Left lung (tissue), 10 donors: Measurements from ENCODE around the gene MIP. TPM values are rescaled to one million over a fixed set of nuclear protein-coding genes. Genes with fewer than 3 reads are reported as not detected.

Experiments
- ATAC-seq: fragments of 200-7000 bp; cut with Tn5 transposase; one replicate; pipeline ENCODE4 v1.9.1; 2020; ENCODE audit warnings: moderate library complexity
- DNase-seq, 4 donors: peaks; one replicate each; pipeline ENCODE4 v3.0.0-alpha.2; 2013 to 2020
- H3K27ac ChIP-seq, 2 donors: fragments of 200-600 bp; sonication (generic) in 1 of 2; one replicate each; pipeline versions ENCODE4 v1.5.0 to v1.8.0; 2020 to 2021
- H3K27me3 ChIP-seq, 2 donors: fragments of 200-600 bp; sonication (generic) in 1 of 2; one replicate each; pipeline versions ENCODE4 v1.5.0 to v1.8.0; 2020 to 2021
- H3K36me3 ChIP-seq, 2 donors: fragments of 200-600 bp; sonication (generic) in 1 of 2; one replicate each; pipeline versions ENCODE4 v1.5.0 to v1.8.0; 2020 to 2021
- H3K4me1 ChIP-seq, 2 donors: fragments of 200-600 bp; one replicate each; pipeline ENCODE4 v1.8.0; 2021
- H3K4me3 ChIP-seq, 2 donors: fragments of 200-600 bp; sonication (generic) in 1 of 2; one replicate each; pipeline versions ENCODE4 v1.5.0 to v1.8.0; 2020 to 2021; ENCODE audit warnings: mild to moderate bottlenecking in 1 of 2
- H3K9me3 ChIP-seq, 2 donors: fragments of 200-600 bp; sonication (generic) in 1 of 2; one replicate each; pipeline versions ENCODE4 v1.5.0 to v1.8.0; 2020 to 2021
- intact Hi-C, 2 donors: fragments of 100-400 bp; cut with DNase I; formaldehyde crosslinking; loops; one replicate each; pipeline versions ENCODE4 v1.11.2 to v1.14.2; 2022
- polyA plus RNA-seq, 6 donors: library from polyadenylated mRNA; unstranded; fragments of 120-200 nt; gene quantifications; one replicate each; pipeline ENCODE4 v1.2.1, GENCODE V29; 2013; ENCODE audit not compliant: insufficient read length in 6 of 6
- total RNA-seq, 2 donors: library from RNA; stranded (reverse); fragmentation: NEBNext Ultra II Directional; extraction: Animal tissue kit (Norgen Biotek cat#: 25700); gene quantifications; one replicate each; pipeline ENCODE4 v1.2.1, GENCODE V29; 2021
- TF ChIP-seq, protein P1 (sequence below), 2 donors: fragments of 200-600 bp; sonication (generic) in 1 of 2; IDR thresholded peaks; one replicate each; pipeline versions ENCODE4 v1.5.0 to v1.8.0; 2021; ENCODE audit warnings: antibody characterized with exemption in 2 of 2
- donor health status: DM: no; HTN: yes; CAD: no.
- donor health status: DM: no; HTN: no; CAD: no.

The MIP gene
- total and polyA plus RNA-seq, 8 donors = 0.18 TPM; not detected in 7

DNA sequence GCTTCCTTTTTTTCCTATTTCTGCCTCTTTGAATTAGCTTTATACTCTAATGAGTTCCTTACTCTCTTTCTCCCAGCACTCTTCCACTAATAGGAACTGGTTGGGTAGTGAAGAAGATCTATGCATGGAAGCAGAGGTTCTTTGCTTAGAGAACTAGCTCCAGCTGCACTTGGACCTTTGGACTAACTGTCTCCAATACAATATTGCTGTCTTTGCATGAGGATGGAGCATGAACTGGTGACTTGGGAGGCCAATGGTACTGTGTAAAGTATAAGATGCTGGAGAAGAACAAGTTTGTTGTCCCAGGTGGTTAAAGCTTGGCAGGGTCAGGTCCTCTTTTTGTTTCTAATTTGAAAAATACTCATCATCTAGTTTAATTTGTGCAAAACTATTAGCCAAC is 35.9 kb upstream of the MIP start:
- no peaks in the 10 kb centered on the region for H3K9me3 ChIP-seq
- H3K4me3 ChIP-seq = no peak overlapping the region
- H3K4me1 ChIP-seq = peaks cover 0 to 18% of the 10 kb centered on the region in 2 donors
- H3K36me3 ChIP-seq = no peaks in the 10 kb centered on the region
- intact Hi-C loops = no loop called here
- TF ChIP-seq, protein P1, sequence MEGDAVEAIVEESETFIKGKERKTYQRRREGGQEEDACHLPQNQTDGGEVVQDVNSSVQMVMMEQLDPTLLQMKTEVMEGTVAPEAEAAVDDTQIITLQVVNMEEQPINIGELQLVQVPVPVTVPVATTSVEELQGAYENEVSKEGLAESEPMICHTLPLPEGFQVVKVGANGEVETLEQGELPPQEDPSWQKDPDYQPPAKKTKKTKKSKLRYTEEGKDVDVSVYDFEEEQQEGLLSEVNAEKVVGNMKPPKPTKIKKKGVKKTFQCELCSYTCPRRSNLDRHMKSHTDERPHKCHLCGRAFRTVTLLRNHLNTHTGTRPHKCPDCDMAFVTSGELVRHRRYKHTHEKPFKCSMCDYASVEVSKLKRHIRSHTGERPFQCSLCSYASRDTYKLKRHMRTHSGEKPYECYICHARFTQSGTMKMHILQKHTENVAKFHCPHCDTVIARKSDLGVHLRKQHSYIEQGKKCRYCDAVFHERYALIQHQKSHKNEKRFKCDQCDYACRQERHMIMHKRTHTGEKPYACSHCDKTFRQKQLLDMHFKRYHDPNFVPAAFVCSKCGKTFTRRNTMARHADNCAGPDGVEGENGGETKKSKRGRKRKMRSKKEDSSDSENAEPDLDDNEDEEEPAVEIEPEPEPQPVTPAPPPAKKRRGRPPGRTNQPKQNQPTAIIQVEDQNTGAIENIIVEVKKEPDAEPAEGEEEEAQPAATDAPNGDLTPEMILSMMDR (IDR thresholded peaks at IDR 0.05) = no peak
- peaks cover 0 to 48% of the 10 kb centered on the region in 2 donors for H3K27me3 ChIP-seq
- no peak overlapping the region for H3K27ac ChIP-seq
- DNase-seq = no peak
- no peak for ATAC-seq

DNA sequence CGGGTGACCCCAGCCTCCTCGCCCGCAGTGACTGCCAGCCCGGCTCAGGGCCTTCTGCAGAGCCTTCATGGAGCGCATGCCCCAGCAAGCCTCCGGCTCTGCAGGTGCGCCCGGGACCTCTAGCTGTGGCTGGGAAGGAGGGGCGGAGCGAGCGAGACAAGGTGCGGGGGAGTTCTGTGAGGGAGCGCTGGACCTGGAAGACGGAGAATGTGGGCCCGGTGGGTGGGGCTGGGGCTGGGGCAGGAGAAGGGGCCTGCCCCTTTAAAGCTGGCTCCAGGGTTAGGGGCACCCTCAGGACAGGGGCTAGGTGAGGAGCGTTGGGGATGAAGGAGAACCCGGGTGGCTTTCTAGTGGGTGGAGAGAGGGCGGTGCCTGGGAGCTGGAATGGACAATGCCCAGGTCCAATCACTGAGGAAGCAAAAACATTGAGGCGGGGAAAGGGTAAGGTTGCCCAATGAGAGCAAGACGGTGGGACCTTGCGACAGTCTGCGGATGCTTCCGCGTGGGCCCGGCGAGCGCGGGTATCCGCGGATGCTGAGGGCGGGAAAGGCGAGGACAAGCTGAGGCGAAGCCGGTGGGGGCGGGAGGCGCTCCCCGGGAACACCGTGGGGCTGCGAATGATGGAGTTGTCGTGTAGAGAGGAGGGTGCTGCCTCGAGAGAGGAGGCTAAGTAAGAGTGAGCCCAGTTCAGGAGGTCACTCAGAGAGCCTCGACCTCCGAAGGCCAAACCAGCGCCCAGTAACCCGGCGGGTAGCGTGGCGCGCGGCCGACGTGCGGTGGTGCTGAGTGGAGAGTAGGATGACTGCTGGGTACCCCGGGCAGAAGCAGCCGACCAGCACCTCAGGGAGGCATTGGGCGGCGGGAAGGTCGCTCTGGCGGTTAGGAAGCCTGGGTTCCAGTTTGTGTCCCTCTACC is 33.8 kb upstream of the MIP start, which contains the start of gene GLS2:
Gene GLS2 (minus strand): TSS at position 121 of the 915 bp plus-strand sequence. CDS start 43 bp downstream, at position 78.
- Histone ChIP-seq H3K9me3 (no peaks in the 10 kb centered on the region), H3K36me3 (no peaks in the 10 kb centered on the region), H3K4me3 (peak within 1 kb of the TSS; percentile 53 to 56), H3K27ac (peak within 1 kb of the TSS; percentile 13 to 23), H3K4me1 (peaks cover 0 to 18% of the 10 kb centered on the region in 2 donors), H3K27me3 (peaks cover 0 to 48% of the 10 kb centered on the region in 2 donors)
- TF ChIP-seq, protein P1 (IDR thresholded peaks at IDR 0.05) = no peak
- DNase-seq = peak; percentile 40 to 88 (median 76)
- ATAC-seq = peak; percentile 97
- intact Hi-C loops = no loop called here

DNA sequence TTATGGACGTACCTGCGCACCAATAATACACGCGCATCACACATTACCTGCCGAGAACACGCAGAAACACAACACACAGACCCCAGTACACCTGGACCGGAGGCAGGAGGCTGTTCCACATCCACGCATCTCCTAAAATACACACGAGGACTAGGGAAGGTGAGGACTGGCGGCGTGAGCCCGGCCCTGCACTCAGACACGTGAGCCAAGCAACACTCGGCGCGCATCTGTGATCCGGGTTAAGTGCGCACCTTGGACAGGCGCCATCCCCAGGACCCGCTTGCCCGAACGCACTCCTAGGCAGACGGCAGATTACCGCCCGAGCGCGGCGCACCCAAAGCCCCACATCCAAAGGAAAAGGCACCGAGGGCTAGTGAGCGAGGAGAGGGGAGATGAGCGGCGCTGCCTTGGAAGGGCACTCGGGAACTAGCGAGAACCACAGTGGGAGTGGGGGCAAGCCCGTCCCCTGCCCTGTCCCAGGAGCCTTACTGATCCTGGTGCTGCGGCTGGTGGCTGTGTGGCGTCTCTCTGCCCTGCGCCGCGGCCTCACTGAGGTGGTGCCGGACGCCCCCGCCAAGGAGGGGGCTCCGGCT is 33.1 kb upstream of the MIP start:
- Histone ChIP-seq H3K36me3 (no peaks in the 10 kb centered on the region), H3K27ac (peak overlapping the region; percentile 13 to 23), H3K9me3 (no peaks in the 10 kb centered on the region), H3K4me1 (peaks cover 0 to 18% of the 10 kb centered on the region in 2 donors), H3K27me3 (peaks cover 0 to 48% of the 10 kb centered on the region in 2 donors), H3K4me3 (peak overlapping the region; percentile 53 to 56)
- peak in 3 of 4 donors; percentile 39 to 83 (median 55) for DNase-seq
- intact Hi-C loops = no loop called here
- TF ChIP-seq, protein P1 (IDR thresholded peaks at IDR 0.05) = no peak
- peak; percentile 62 for ATAC-seq

DNA sequence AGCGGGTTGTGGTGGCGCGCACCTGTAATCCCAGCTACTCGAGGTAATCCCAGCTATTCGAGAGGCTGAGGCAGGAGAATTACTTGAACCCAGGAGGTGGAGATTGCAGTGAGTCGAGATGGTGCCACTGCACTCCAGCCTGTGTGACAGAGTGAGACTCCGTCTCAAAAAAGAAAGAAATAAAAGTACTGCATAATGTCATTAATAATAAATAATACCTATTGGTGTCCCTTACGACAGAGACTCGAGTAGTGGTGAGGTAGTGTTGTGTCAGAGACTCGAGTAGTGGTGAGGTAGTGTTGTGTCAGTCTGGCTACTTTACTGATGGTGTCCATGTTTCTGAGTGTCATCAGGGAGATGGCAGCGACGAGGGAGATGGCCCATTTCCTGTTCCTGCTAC is 32.2 kb upstream of the MIP start:
- intact Hi-C loops = no loop called here
- H3K27ac ChIP-seq = no peak overlapping the region
- TF ChIP-seq, protein P1 (IDR thresholded peaks at IDR 0.05) = no peak
- DNase-seq (no peak), ATAC-seq (no peak)
- H3K27me3 ChIP-seq = peaks cover 0 to 42% of the 10 kb centered on the region in 2 donors
- H3K9me3 ChIP-seq = no peaks in the 10 kb centered on the region
- H3K4me3 ChIP-seq = no peak overlapping the region
- peaks cover 0 to 18% of the 10 kb centered on the region in 2 donors for H3K4me1 ChIP-seq
- no peaks in the 10 kb centered on the region for H3K36me3 ChIP-seq

DNA sequence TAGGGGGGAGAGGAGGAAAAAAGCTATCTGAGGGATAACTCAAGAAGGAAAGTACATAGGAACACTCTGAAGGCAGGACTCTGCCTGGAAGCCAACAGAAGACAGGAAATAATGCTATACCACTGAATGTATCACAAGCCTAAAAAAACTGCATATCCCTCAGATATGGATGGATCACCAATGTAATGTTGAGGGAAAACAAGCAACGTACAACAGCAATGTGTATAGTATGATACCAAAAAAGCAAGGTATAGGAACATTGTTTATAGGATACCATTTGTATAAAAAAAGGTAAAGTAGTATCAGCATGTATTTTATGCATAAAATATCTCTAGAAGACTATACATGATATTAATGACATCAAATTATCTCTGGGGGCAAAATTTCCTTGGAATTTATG is 30.1 kb upstream of the MIP start:
- ATAC-seq (no peak), DNase-seq (no peak)
- H3K27me3 ChIP-seq = peaks cover 0 to 28% of the 10 kb centered on the region in 2 donors
- H3K9me3 ChIP-seq = no peaks in the 10 kb centered on the region
- H3K27ac ChIP-seq = no peak overlapping the region
- intact Hi-C loops = no loop called here
- peaks cover 0 to 18% of the 10 kb centered on the region in 2 donors for H3K4me1 ChIP-seq
- no peaks in the 10 kb centered on the region for H3K36me3 ChIP-seq
- TF ChIP-seq, protein P1 (IDR thresholded peaks at IDR 0.05) = no peak
- no peak overlapping the region for H3K4me3 ChIP-seq
